Smooth muscle cell (in vitro differentiated cells): ENCODE measurements around the gene PITPNM3. TPM values are rescaled to one million over a fixed set of nuclear protein-coding genes. Genes with fewer than 3 reads are reported as not detected.
A peak's percentile ranks its signal among the peaks of the same experiment; 100 is the strongest.

Experiments used
- DNase-seq: peaks from one replicate; lab custom pipeline; 2025; ENCODE audit not compliant: unreplicated experiment; lab: John Stamatoyannopoulos, UW
- H2AFZ ChIP-seq: fragments of 200-600 bp; sonication (generic); 2 replicates; pipeline ENCODE4 v1.6.0; 2016; ENCODE audit warnings: antibody characterized with exemption, low read depth, mild to moderate bottlenecking
- H3F3A ChIP-seq: fragments of 200-600 bp; sonication (generic); 2 replicates; pipeline ENCODE4 v1.6.0; 2017; ENCODE audit warnings: antibody characterized with exemption, low read depth
- H3K27ac ChIP-seq: fragments of 200-600 bp; sonication (generic); 2 replicates; pipeline ENCODE4 v1.5.1; 2016; ENCODE audit warnings: low read depth, mild to moderate bottlenecking
- H3K27me3 ChIP-seq: fragments of 200-600 bp; sonication (generic); 2 replicates; pipeline ENCODE4 v1.6.1; 2016; ENCODE audit warnings: low read depth, mild to moderate bottlenecking
- H3K36me3 ChIP-seq: fragments of 200-600 bp; sonication (generic); 2 replicates; pipeline ENCODE4 v1.5.1; 2016; ENCODE audit warnings: low read depth
- H3K4me1 ChIP-seq: fragments of 200-600 bp; sonication (generic); 2 replicates; pipeline ENCODE4 v1.5.1; 2016; ENCODE audit warnings: low read depth
- H3K4me2 ChIP-seq: fragments of 200-600 bp; sonication (generic); 2 replicates; pipeline ENCODE4 v1.6.0; 2016; ENCODE audit warnings: mild to moderate bottlenecking
- H3K4me3 ChIP-seq: fragments of 200-600 bp; sonication (generic); 2 replicates; pipeline ENCODE4 v1.5.1; 2016; ENCODE audit warnings: mild to moderate bottlenecking
- H3K79me2 ChIP-seq: fragments of 200-600 bp; sonication (generic); 2 replicates; pipeline ENCODE4 v1.6.0; 2016; ENCODE audit warnings: low read depth, mild to moderate bottlenecking
- H3K9ac ChIP-seq: fragments of 200-600 bp; sonication (generic); 2 replicates; pipeline ENCODE4 v1.6.0; 2016; ENCODE audit warnings: low read depth
- H3K9me3 ChIP-seq: fragments of 200-600 bp; sonication (generic); replicated peaks from 2 replicates; pipeline ENCODE4 v1.5.1; 2016; ENCODE audit warnings: low read depth
- H4K20me1 ChIP-seq: fragments of 200-600 bp; sonication (generic); 2 replicates; pipeline ENCODE4 v1.6.0; 2016; ENCODE audit warnings: low read depth
- CTCF ChIP-seq: fragments of 200-600 bp; sonication (generic); IDR thresholded peaks from 2 replicates; pipeline ENCODE4 v1.5.1; 2017; ENCODE audit warnings: borderline replicate concordance, mild to moderate bottlenecking, antibody characterized with exemption; ENCODE audit not compliant: insufficient read depth, poor library complexity, severe bottlenecking
- WGBS: methylation state at CpG from one replicate; pipeline ENCODE4 v1.1.7; 2016; ENCODE audit warnings: low lambda C conversion rate; 5-methylcytosine and 5-hydroxymethylcytosine counted together
- polyA plus RNA-seq: library from polyadenylated mRNA; unstranded; fragments of >200 nt; fragmentation: Nextera tagmentation; extraction: Ambion mirVana; gene quantifications from 2 replicates; pipeline ENCODE4 v1.2.1, GENCODE V29; 2016
- total RNA-seq: library from RNA; depleted of rRNA; stranded (reverse); fragments of >200 nt; gene quantifications from 2 replicates; pipeline ENCODE4 v1.2.3, GENCODE V29; 2014

Gene PITPNM3
- total and polyA plus RNA-seq, 2 experiments from 2014 or later: 2.4 to 2.6 TPM

- Histone ChIP-seq H3K79me2 (no peaks in the 10 kb centered on the region), H3K4me3 (no peak overlapping the region), H3K9ac (no peak overlapping the region), H3F3A (no peaks in the 10 kb centered on the region), H3K4me2 (peak overlapping the region; percentile 82), H3K4me1 (peaks cover 35% of the 10 kb centered on the region), H3K27ac (no peak overlapping the region), H2AFZ (no peak overlapping the region), H3K36me3 (no peaks in the 10 kb centered on the region), H3K27me3 (no peaks in the 10 kb centered on the region), H4K20me1 (no peaks in the 10 kb centered on the region), H3K9me3 (no peaks in the 10 kb centered on the region)
- no peak for TF ChIP-seq CTCF
- no peak for DNase-seq
- WGBS: 60% methylated on average over 15 of the region's 15 CpGs
Measured at GRCh38 chr17:6495450-6496115, 60.8 kb downstream of the PITPNM3 start.

- no peak overlapping the region for H3K9ac ChIP-seq
- no peak overlapping the region for H2AFZ ChIP-seq
- no peak for DNase-seq
- no peaks in the 10 kb centered on the region for H3K79me2 ChIP-seq
- H3K27ac ChIP-seq: no peak overlapping the region
- H3K9me3 ChIP-seq: no peaks in the 10 kb centered on the region
- H3K27me3 ChIP-seq: no peaks in the 10 kb centered on the region
- 74% methylated on average over 5 of the region's 5 CpGs for WGBS
- H3K4me3 ChIP-seq: no peak overlapping the region
- no peak for TF ChIP-seq CTCF
- no peaks in the 10 kb centered on the region for H3K36me3 ChIP-seq
- peaks cover 35% of the 10 kb centered on the region for H3K4me1 ChIP-seq
- H4K20me1 ChIP-seq: no peaks in the 10 kb centered on the region
- no peaks in the 10 kb centered on the region for H3F3A ChIP-seq
- no peak overlapping the region for H3K4me2 ChIP-seq
Measured at GRCh38 chr17:6494239-6494941, 62.0 kb downstream of the PITPNM3 start.

- DNase-seq: no peak
- Histone ChIP-seq H3K27me3 (no peaks in the 10 kb centered on the region), H3K4me1 (peaks cover 38% of the 10 kb centered on the region)
Measured at GRCh38 chr17:6492892-6493674, 63.3 kb downstream of the PITPNM3 start.

More at GRCh38 chr17:6492892-6493674, 63.3 kb downstream of the PITPNM3 start:
- H2AFZ ChIP-seq: no peak overlapping the region
- no peak overlapping the region for H3K27ac ChIP-seq
- H3F3A ChIP-seq: no peaks in the 10 kb centered on the region
- no peaks in the 10 kb centered on the region for H3K9me3 ChIP-seq
- H3K4me2 ChIP-seq: no peak overlapping the region
- WGBS: 88% methylated on average over 4 of the region's 4 CpGs
- no peaks in the 10 kb centered on the region for H3K79me2 ChIP-seq
- no peak overlapping the region for H3K4me3 ChIP-seq
- no peaks in the 10 kb centered on the region for H4K20me1 ChIP-seq
- TF ChIP-seq CTCF: no peak
- H3K36me3 ChIP-seq: no peaks in the 10 kb centered on the region
- H3K9ac ChIP-seq: no peak overlapping the region
